D341Med (cell line): Measurements from ENCODE around the gene SYT13.

Experiments used
- DNase-seq: peaks from one replicate; pipeline ENCODE4 v3.0.0; 2012; ENCODE audit warnings: low spot score

Gene SYT13

DNA sequence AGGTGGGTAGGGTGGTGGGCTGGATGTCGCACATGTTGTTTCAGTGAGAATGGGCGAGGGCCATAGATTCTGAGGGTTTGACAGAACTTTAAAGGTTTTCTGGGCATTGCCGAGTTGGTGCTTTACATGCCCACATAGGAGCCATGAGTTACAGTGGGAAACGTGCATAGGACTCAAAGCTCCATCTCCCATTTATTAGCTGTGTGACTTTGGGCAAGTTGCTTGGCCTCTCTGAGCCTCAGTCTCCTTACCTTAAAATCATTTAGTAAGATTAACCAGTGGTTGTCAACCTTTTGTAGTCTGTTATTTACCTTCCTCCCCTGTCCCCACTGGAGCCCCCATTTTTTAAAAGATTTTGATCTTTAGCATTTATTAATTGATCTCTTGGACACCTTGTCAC, 67.4 kb downstream of the SYT13 start:
- DNase-seq: no peak

DNA sequence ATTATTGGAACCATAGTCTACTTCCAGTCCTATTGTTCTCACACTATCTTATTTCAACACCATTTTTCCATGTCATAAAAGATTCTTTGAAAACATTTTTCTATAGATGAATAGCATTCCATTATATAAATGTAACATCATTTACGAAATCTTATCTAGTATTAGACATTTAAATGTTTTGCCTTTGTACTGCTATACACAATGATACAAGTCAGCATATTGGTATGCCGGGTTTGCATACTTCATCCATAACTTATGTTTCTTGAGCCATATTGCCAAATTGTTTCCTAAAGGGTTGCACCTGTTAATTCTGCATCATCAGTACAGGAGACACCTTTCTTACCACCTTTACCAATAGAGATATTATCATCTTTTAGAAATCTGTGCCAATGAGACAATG, 68.2 kb downstream of the SYT13 start:
- no peak for DNase-seq

DNA sequence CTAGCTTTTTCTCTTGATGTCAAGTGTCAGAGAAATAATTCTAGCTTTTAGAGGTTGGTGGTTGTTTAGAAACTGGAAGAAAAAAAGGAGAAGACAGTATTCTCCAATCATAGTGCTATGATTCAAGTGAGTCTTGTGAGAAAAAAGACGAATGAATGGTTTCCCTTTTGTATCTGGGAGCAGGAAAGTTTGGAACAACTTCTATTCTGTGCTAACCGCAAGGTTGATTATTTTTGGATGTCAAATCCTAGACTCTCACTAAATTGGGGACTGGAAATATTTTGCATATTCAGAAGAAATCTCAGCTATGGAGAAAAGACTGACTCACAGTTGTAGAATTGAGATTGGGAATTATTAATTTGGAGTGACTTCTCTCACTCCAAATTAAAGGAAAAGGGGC, 69.2 kb downstream of the SYT13 start:
- DNase-seq: no peak

DNA sequence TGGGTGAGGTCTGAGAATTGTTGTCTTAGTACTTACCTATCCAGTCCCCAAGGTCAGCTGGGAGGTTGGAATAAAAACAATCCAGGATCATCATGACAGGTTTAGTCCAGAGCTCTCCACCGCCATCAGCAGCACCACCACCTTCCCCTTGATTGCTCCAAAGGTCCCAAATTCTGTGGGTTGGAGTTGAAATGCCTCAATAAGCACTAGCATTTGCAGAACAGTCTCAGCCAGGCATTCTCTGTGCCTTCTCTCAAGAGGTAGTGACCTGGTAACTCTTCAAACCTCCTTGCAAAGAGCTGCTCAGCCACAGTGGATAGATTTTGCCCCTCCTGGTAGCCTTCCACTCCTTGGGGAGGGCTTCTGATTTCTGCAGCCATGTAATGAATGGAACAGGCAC, 70.1 kb downstream of the SYT13 start:
- DNase-seq: no peak

DNA sequence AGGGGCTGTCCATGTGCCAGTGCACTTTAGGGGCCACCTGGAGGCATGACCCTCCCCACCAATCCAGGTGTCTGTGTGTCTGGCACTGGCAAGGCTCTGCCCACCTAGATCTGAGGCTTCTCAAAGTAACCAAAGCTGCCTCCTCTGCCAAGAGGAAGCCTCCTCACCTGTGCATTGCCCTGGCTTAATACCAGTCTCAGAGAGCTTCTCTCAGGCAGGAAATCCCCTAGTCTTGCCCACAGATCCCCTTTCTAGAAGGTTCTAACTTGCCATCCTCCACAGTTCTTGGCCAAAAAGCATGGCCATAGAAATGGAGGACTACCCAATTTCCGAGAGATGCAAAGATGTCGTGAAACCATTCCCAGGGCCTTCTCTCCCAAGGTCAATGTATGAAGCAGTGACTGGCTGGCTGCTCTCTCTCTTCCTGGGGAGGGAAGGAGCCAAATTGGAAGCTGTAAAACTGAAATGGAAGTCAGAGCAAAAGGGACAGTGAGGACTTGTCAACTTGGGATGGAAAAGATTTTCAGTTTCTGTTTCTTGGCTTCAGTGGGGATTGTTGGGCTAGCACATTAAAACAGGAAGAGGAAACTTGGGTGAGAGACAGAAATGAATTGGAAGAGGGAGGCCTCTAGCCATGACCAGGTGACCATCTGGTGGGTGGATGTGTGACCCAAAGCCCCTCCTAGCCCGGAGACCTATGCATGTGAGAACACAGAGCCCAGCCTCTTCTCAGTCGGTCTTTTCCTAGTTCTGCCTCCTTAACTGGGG, 70.9 kb downstream of the SYT13 start:
- no peak for DNase-seq

DNA sequence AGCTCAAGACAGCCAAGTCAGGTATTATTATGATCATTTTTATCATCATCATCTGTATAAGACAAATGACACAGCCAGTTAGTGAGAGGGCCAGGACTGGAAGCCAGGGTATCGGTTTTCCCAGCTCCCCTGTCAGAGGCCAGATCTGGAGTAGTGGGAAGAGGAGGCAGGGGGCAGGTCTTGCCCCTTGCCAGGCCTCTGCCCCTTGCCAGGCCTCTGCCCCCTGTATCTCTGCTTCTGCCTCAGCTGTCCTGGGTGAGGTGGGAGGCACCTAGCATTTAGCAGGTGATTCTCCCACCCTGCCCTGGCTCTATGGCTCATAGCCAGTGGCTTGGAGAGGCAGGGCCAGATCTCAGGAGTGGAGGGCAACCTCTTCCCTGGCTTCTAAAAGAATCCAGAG, 72.4 kb downstream of the SYT13 start:
- DNase-seq: no peak

DNA sequence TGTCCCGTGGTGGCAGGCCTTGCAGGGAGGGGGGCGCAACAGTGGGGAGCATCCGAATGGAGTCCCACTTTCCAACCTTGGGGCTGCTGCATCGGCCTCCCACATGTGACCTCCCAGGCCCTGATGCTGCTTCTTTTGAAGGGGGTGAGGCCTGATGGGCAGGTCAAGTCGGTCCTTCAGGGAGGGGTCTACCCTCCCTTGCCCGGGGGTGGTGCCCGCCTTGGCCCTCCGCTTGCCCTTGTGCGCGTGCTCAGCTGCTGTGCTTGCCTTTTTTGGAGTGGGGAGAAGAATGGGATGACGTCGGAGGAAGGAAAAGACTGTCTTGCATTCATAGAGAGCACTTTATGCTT, 72.8 kb downstream of the SYT13 start:
- no peak for DNase-seq

DNA sequence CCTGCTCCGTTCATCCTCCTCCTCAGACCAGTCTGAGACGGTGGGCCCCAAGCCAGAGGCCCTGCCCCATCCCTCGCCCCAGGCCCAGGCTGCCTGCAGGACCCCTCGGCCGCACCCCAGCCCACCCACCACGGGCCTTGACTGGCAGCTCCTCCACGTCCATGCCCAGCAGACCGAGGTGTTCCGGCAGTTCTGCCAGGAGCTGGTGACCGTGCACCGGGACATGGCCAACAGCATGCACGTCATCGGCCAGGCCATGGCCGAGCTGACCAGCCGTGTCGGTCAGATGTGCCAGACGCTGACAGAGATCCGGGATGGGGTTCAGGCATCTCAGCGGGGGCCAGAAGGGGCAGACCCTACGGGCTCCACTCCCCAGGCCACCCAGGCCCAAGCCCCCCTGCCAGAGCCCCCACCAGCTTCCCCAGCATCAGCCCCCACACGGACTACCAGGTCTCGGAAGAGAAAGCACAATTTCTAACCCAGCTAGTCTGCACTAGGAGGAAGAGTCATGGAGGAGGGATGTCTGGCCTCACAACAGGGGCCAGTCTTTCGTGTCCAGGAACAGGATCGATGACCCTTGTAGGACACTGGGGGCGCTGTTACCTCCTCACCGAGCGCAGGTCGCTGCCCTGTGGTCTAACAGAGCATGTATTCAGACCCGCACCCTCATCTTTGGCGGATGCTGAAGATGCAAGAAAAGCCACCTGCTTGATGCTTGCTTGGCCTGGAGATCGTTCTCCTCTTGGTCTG, 73.4 kb downstream of the SYT13 start:
- no peak for DNase-seq

DNA sequence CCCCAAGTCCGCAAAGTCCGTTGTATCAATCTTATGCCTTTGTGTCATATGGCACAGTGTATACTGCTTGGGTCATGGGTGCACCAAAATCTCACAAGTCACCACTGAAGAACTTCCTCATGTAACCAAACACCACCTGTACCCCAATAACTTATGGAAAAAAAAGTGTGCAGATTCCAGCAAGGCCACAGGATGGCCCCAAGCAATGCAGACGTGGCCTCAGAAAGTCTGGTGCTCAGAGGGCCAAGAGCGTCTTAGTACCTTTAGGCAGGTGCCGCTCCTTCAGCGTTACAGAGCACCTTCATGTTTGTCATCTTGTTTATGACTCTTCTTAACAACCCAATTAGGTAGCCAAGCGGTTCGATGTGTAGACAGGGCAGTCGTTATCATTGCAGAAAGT, 74.4 kb downstream of the SYT13 start:
- DNase-seq: no peak

DNA sequence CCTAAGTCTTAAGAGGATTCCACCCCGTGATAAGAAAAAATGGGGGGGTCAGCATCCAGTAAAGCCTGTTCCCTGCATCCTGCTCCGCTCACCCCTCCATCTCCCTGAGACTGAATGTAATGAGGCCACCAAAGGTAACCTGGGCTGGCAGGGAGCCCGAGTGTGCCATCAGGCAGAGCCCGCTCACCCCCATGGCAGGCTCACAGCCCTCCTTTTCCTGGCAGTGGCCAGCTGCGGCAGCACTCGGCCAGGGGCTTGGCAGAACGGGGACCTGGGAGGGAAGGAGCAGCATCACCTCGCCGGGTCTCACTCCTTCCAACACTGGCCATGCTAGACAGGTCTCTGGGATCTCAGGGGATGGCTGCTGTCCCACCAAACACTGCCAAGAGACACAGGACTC, 75.3 kb downstream of the SYT13 start:
- DNase-seq: no peak

DNA sequence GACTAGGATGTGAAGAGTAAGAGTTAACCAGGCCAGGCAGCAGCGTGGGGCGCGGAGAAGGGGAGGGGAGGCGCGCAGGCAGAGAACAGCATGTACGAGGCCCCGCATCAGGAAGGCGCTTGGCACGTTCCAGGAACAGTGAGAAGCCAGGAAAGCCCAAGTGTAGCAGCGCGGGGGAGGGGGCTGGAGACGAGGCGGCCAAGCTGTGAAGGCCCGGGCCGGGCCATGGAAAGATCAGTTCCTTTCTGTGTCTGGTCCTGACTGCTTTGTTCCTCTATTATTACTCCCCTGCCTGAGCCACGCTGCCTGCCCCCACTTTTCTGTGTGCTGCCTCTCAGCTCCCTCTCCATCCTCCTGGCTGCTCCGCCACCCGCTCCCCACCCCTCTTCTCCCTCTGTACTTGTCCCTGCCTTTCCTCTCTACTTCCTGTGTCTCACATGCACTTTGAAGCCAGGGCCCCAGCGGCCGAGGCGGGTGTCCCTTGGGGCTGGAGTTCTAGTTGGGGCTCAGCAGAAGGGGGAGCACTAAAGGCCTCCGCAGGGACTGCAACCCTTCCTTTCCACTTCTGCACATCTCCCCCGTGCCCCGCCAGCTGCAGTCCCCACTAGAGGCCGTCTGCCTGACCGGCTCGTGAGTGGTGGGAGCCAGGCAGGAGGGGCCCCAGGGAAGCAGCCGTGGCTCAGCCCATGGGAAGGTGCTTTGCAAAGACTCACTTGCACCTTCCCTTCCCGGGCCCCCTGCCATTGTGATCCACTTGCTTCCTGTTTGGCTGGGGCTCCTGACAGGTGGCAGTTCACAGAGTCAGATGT, 76.0 kb downstream of the SYT13 start:
- DNase-seq: no peak

DNA sequence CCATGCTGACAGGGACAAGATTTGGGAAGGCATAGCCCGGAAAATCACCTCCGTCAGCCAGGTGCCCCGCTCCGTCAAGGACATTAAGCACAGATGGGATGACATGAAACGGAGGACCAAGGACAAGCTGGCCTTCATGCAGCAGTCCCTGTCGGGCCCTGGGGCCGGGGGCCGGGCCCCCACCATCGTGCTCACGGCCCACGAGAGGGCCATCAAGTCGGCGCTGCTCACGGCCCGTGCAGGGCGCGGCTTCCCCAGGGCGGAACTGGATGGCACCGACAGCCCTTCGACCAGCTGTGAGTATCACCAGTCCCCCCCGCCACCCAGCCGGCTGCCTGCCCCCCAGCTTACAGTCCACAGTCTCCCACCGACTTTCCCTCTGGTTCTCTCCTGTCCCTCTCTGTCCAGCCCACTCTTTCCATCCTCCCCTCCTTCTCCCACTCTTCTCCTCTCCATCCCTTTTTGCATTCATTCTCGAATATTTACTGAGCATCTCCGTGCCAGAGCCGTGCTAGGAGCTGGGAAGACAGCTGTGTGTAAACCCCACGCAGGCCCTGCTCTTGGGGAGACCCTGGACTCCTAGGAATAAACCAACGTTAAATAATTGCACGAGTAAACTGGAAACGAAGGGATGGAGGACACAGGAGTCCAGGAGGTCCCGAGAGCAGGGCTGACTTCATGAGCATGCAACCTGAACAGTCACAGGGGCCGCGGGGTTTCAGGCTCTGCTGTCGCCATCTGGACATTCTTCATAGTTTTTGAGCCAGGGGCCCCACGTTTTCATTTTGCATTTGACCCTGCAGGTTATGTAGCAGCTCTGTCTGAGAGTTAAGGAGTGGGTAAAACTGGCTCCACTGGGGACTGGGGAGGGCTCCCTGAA, 76.9 kb downstream of the SYT13 start:
- no peak for DNase-seq

DNA sequence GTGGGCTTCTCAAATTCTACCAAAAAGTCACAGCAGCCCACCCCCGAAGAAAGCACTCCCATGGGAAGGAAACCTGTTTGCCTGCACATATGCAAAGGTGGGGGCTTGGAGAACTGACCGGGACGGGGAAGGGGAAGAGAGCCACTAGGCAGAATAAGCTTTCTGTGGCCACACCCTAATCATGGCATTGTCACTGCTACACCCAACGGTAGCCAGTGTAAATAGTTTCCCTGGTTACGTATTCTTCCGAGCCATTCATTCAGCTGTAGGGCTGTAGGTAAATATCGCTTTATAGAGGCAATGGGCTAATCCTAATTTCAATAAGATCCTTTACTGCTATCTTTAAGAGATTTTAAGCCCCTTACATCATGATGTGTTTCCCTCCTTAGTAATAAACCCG, 78.0 kb downstream of the SYT13 start:
- no peak for DNase-seq

DNA sequence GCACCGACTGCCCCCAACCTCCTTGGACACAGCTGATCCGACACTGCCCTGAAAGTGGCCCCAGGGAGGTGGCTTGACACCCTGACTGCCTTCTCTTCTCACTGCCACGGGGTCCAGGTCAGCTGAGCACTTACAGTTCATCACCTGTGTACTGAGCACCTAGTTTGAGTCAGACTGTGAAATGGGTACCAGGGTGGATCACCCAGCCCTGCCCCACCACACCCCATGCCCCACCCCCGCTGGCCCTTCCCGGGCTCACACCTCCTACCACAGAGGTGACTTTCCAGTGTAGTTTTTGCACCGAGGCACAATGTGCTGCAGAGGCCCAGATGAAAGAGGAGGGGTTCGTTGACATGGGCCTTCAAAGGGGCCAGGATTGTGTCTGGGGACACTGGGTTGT, 80.2 kb downstream of the SYT13 start:
- DNase-seq: no peak

DNA sequence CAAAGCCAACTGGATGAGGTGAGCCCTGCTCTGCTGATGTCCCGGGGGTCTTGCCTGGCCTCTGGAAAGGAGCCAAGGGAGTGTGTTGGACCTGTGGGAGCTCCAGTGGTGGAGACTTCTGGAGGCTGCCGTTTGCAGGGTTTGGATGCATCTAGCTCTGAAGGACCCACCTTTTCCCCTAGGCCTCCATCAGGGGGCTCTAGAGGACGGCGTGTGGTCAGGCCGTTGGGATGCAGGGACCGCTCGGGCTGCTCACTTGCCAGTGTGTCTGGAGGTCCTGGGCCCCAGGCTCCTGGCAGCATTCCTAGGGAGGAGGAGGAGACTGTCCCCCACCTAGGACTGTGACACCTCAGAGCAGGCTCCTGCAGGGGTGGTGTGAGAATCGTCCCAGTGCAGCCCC, 81.4 kb downstream of the SYT13 start:
- no peak for DNase-seq

DNA sequence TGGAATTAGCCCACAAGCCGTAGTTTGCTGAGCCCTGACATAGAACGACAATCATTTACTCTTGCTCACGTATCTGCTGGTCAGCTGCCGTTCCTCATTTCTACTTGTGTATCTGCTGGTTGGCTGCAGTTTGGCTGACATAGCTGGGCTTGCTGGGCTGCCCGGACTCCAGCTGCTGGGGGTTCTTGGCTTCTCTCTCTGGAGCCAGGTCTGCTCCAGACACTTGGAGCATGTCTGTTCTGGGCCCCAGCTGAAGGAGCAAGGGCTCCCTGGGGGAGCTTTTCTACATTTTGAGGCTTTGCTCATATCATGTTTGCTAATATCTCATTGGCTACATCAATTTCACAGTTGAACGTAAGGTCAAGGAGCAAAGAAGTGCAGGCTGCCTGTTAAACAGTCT, 92.4 kb downstream of the SYT13 start:
- DNase-seq: no peak
